ENCODE data around the gene UCHL3. TPM values are rescaled to one million over a fixed set of nuclear protein-coding genes. Genes with fewer than 3 reads are reported as not detected.

The UCHL3 gene
- total RNA-seq, 1 donor from 2014 or later, result 20.6 TPM

- peaks cover 72% of the 10 kb centered on the region for H3K4me1 Mint-ChIP-seq (ENCODE audit: unreplicated experiment)
These were observed 97.7 kb downstream of the UCHL3 start for GRCh38 chr13:75647126-75647784.

GRCh38 chr13:75648446-75648845 lies 98.9 kb downstream of the UCHL3 start:
- no peak overlapping the region for H3K4me3 Mint-ChIP-seq (ENCODE audit: unreplicated experiment)
- peaks cover 17% of the 10 kb centered on the region for H3K36me3 Mint-ChIP-seq (ENCODE audit: unreplicated experiment)
- peaks cover 79% of the 10 kb centered on the region for H3K4me1 Mint-ChIP-seq (ENCODE audit: unreplicated experiment)
- no peak for TF ChIP-seq CTCF (IDR thresholded peaks at IDR 0.05)
- no peaks in the 10 kb centered on the region for H3K9me3 Mint-ChIP-seq (ENCODE audit: unreplicated experiment)
- H3K27me3 Mint-ChIP-seq (ENCODE audit: unreplicated experiment), result no peaks in the 10 kb centered on the region
- peak overlapping the region; percentile 4 for H3K27ac Mint-ChIP-seq (ENCODE audit: unreplicated experiment)
- DNase-seq (ENCODE audit: extremely low spot score, unreplicated experiment), result no peak

More at GRCh38 chr13:75647126-75647784, 97.7 kb downstream of the UCHL3 start:
- no peak for DNase-seq (ENCODE audit: extremely low spot score, unreplicated experiment)
- H3K27me3 Mint-ChIP-seq (ENCODE audit: unreplicated experiment), result no peaks in the 10 kb centered on the region
- no peak overlapping the region for H3K27ac Mint-ChIP-seq (ENCODE audit: unreplicated experiment)
- no peaks in the 10 kb centered on the region for H3K9me3 Mint-ChIP-seq (ENCODE audit: unreplicated experiment)
- no peak for TF ChIP-seq CTCF (IDR thresholded peaks at IDR 0.05)
- H3K36me3 Mint-ChIP-seq (ENCODE audit: unreplicated experiment), result peaks cover 16% of the 10 kb centered on the region
- no peak overlapping the region for H3K4me3 Mint-ChIP-seq (ENCODE audit: unreplicated experiment)

GRCh38 chr13:75651013-75651412 lies 101.4 kb downstream of the UCHL3 start:
- H3K27me3 Mint-ChIP-seq (ENCODE audit: unreplicated experiment), result no peaks in the 10 kb centered on the region
- DNase-seq (ENCODE audit: extremely low spot score, unreplicated experiment), result no peak
- H3K36me3 Mint-ChIP-seq (ENCODE audit: unreplicated experiment), result peaks cover 24% of the 10 kb centered on the region
- H3K9me3 Mint-ChIP-seq (ENCODE audit: unreplicated experiment), result no peaks in the 10 kb centered on the region
- H3K4me3 Mint-ChIP-seq (ENCODE audit: unreplicated experiment), result no peak overlapping the region
- H3K4me1 Mint-ChIP-seq (ENCODE audit: unreplicated experiment), result peaks cover 64% of the 10 kb centered on the region
- no peak for TF ChIP-seq CTCF (IDR thresholded peaks at IDR 0.05)
- no peak overlapping the region for H3K27ac Mint-ChIP-seq (ENCODE audit: unreplicated experiment)

- H3K36me3 Mint-ChIP-seq (ENCODE audit: unreplicated experiment), result peaks cover 26% of the 10 kb centered on the region
- H3K4me1 Mint-ChIP-seq (ENCODE audit: unreplicated experiment), result peaks cover 62% of the 10 kb centered on the region
- peak overlapping the region; percentile 20 for H3K27ac Mint-ChIP-seq (ENCODE audit: unreplicated experiment)
- no peak for DNase-seq (ENCODE audit: extremely low spot score, unreplicated experiment)
- H3K27me3 Mint-ChIP-seq (ENCODE audit: unreplicated experiment), result no peaks in the 10 kb centered on the region
- no peak overlapping the region for H3K4me3 Mint-ChIP-seq (ENCODE audit: unreplicated experiment)
- no peak for TF ChIP-seq CTCF (IDR thresholded peaks at IDR 0.05)
- no peaks in the 10 kb centered on the region for H3K9me3 Mint-ChIP-seq (ENCODE audit: unreplicated experiment)
These were observed 103.1 kb downstream of the UCHL3 start for GRCh38 chr13:75652726-75653125.

Other genes starting within 250 kb of the UCHL3 start
- gene TBC1D4, start 67.6 kb upstream of the UCHL3 start, total RNA-seq, result 5.1 and 5.3 TPM in 2 replicates
- 122 and 124 TPM in 2 replicates for gene COMMD6, start 11.9 kb upstream of the UCHL3 start, total RNA-seq
- 213 and 239 TPM in 2 replicates for gene LMO7, start 86.5 kb downstream of the UCHL3 start, total RNA-seq